GM18909 (cell line): ENCODE results near the gene MYOM3.

Source experiments
- ATAC-seq: cut with Tn5 transposase; IDR thresholded peaks from one replicate; pipeline ENCODE4 v1.9.1; 2021; ENCODE audit warnings: mild to moderate bottlenecking; ENCODE audit not compliant: unreplicated experiment, poor library complexity

Gene MYOM3

DNA sequence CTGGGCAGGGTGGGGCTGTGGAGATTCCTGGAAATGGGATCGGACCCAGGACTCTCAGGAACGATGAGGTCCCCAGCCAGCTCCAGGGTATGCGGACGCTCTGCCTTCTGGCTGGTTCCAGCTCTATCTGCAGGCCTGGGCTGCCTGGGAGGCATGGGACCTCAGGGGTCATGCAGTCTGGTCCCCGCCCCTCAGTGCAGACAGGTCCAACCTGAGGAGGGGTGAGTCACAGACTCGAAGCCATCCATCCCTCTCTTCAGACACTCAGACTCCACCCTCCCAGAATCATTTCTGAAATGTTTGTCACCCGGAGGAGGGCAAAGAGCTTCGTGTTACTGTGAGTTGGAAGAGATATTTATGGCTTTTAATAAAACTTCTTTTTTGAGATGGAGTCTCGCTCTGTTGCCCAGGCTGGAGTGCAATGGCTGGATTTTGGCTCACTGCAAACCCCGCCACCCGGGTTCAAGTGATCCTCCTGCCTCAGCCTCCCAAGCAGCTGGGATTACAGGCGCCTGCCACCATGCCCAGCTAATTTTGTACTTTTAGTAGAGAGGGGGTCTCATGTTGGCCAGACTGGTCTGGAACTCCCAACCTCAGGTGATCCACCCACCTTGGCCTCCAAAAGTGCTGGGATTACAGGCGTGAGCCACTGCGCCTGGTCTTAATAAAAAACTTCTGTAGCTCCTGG is 5.9 kb upstream of the MYOM3 start:
- ATAC-seq: no peak

DNA sequence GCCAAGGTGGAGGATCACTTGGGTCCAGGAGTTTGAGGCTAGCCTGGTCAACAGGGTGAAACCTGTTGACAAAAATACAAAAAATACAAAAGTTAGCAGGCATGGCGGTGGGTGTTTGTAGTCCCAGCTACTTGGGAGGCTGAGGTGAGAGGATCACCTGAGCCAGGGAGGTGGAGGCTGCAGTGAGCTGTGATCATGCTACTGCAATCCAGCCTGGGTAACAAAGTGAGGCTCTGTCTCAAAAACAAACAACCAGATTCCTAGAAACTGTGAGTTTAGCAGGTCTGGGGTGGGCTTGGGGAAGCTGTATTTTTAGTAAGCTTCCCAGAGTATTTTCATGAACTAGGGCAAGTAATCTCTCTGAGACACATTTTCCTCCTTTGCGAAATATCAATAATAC is 5.2 kb upstream of the MYOM3 start:
- no peak for ATAC-seq

DNA sequence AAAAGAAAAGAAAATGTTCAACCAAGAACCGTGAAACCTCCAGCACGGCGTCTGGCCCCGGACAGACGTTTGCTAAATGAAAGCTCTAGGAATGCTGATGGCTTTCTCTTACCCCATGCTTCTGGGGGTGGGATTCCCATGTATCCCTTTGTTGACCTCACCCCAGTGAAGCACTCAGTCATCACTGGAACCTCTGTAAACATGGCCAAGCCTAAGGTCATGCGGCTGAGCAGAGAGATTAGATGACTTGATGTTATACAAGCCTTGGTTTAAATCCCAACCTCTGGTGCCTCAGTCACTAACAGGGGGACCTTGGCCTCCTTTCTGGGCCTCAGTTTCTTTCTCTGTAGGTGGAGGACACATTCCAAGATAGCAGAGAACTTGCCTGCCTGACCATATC is 2.8 kb upstream of the MYOM3 start:
- no peak for ATAC-seq

DNA sequence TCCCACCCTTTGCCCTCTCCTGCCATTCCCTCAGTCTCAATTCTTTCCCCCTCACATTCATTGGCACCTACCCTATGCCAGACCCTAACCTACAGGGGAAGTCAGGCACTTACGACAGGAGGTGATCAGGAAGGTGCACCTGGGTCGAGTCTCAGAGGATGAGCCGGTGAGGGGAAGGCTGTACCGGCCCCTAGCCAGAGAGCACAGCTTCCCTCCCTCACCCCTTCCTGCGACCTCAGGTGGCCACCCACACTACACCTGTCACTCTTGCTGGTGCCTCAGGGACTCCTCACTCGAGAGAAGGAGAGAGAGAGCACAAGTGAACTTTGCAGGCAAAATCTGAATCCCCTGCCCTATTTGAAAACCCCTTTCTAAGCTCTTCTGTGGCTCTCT is 1.7 kb upstream of the MYOM3 start:
- no peak for ATAC-seq

DNA sequence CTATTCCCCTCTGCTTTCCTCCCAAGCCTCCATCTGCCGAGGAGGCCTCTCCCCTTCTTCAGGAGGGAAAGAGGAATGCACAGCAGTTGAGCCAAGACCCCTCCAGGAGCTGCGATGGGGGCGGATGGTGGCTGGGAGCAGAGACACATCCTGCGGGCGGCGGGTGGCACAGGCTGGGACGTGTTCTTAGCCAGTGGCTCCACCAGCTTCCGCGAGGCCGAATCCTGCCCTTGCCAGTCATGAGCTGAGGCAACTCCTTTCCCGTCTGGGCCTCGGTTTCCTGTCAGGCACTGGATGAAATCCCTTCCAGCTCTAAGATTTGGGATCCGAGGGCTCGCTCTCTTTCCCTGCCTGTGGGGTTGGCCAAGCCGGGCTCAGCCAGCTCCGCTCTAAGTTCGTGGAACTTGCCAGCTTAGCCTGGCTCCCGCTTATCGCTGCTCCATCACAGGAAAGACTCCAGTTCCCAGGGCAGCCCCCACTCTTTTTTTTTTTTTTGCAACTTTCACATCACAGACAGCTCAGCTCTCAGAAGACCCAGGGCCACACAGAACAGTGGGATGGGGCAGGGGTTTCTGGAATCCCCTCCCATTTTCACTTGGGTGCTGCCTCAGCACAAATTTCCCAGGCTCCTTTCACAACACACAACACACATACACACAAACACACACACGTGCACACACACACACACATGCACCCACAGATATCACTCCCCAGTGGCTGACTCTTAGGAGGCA is 506 bp downstream of the MYOM3 start:
- no peak for ATAC-seq

DNA sequence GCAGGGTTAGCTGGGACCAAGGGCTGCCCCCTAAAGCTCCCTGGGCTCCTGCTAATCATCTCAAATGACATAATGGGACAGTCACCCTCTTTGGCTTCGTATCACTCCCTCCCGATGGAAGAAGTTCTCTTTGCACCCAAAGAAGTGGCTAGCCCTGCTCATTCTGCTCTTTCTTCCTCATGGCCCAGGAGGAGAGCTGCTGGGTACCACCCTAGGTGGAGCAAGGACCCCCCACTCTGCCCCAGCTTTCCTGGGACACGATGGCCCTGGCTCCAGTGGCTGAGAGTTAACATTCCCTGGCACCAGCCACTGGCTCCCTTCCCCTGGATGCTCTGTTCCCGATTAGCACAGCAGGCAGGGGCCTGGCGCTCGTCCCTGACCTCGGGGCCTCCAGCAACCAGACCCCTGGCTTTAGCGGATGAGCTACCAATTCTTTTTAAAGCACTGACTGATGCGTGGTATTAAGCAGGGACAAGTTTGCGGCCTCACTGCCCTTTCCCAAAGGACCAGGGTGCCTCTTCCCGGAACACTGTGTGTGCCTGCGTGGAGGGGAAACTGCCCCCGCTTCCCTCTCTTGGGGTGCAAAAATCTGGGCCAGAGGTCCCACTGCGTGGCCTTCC is 1.2 kb downstream of the MYOM3 start:
- ATAC-seq: no peak

DNA sequence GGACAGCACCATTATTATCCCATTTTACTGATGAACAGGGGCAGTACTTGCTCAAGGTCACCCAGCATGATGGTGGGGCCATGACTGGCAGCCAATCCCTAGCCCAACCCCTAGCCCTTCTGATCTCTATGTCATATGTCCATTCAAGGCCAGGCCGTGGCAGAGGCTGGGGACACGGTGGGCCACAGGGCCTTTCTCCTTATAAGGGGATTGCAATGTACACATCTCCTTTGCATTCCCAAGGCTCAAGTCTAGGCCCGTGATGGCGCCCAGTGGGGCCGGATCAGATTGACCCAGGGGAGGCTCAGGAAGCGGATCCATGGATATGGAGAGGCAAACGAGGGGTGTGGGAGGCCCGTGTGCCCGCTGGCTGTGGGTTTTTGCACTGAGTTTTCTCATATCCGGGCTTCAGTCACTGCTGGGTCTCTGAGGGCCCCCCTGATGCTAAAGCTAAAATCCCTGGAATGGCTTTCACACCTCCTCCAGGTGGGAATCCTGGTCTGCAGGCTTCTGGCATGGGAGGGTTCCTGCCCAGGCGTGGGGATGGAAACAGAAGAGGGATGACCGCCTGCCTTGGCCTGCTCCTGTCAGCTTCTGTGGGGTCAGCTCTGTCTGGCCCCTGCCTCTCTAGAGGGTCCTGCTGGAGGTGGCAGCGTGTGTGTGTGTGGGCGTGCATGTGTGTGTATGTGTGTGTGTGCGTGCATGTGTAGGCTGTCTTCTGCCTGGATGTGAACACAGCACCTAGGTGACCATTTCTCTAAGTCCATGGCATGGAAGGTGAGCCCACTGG is 2.1 kb downstream of the MYOM3 start:
- no peak for ATAC-seq

DNA sequence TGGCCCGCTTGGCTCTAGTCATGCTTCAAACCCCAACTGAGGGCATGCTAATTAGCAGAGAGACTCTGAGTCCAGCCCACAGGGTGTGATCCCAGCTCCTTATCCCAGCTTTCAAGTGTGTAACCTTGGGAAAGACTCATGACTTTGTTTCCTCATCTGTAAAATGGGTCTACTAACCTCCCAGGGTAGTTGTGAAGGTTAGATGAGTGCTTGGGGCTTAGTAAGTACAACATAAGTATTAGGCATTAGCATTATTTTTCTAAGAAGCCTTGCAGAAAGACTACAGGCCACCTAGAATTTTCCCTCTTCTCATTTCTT is 2.8 kb downstream of the MYOM3 start:
- ATAC-seq: no peak

DNA sequence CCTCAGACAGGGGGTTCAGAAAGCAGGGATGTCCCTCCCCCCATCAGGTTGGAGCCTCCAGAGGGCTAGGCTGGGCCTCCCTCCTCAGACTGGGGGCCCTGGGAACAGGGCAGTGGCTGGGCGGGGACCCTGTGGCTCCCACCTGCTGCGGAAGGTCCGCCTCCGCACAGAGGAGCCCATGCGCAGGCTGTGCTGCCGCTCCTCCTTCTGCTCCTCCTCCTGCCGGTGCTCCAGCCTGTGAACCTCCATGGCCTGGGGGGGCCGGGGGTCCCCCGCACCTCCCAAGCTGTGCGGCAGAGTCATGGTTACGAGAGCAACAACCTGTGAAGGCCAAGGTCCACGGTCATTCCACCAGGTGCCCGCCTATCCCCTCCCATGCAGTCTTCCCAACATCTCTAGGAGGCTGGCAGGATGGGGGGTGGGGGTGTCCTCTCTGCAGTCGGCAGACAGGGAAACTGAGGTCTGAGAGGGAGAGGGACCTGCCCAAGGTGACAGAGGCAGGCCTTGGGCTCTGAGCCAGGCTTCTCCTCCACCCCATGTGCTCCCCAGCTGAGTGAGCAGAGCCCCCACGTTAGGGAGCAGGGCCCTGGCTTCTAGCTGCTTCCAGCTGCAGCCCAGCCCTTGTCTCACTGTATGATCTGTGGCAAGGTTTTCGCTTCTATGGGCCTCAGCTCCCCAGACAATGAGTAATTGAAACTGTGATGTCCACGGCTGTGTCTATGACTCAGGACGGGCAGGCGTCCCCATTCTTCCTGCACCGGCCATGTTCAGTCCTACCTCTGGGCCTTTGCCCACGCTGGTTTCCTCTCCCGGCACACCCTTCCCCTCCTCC is 3.4 kb downstream of the MYOM3 start:
- no peak for ATAC-seq

DNA sequence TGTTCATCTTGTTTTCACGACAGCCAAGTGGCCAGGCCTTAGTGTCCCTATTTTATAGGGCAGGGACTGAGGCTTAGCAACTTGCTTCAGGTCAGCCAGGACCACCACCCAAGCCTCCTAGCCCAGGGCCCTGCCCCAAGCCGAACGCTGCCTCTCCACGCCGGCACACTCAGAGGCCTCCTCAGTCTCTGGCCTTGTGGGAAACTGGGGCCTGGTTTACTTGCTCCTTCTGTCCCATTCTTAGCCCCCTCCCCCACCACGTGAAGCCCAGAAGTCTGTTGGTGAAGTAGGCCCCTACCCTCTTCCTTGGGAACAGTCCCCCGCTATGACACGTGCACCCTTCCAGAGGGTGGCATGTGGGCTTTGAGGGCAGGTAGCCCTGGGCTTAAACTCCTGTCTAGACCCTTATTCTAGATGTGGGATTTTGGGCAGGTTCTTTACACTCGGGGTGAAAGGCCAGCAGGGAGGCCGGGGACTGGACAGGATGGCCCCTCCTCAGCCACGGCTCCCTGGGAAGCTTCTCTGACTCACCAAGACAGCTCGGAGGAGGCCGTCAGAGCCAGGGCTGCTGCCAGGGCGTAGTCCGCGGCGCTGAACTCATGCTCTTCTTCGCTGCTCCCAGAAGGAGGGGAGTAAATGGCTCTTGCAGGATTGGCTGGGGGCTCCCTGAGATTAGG is 4.3 kb downstream of the MYOM3 start:
- ATAC-seq: no peak

DNA sequence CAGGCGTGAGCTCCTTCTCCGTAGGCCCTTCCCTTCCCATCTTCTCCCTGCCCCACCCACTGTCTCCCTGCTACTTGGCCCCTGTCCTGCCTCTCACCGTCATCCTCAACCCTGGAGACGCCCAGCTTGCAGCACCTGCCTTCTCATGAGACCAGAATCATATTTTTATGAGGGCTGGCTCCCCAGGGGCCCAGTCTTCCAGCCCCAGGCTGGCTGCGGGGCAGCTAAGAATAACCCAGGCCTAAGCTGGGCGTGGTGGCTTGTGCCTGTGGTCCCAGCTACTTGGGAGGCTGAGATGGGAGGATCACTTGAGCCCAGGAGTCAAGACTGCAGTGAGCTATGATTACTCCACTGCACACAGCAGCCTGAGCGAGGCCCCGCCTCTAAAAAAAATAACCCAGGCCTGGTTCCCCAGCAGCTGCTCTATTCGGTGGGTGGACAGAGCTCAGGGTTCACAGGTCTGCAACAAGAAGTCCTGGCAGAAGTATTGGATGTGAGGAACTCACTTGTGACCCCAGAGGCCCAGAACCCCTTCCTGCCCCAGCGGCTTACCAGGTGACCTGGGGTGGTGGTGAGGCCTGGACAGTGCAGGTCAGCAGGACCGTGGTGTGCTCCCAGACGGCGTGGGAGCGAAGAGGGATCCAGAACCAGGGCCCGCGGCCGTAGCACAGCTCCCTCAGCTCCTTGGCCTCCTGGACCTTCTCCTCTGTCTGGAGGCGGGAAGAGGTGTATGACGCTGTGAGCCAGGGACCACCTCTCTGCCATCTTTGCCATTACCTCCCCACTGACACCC is 6.4 kb downstream of the MYOM3 start:
- no peak for ATAC-seq

DNA sequence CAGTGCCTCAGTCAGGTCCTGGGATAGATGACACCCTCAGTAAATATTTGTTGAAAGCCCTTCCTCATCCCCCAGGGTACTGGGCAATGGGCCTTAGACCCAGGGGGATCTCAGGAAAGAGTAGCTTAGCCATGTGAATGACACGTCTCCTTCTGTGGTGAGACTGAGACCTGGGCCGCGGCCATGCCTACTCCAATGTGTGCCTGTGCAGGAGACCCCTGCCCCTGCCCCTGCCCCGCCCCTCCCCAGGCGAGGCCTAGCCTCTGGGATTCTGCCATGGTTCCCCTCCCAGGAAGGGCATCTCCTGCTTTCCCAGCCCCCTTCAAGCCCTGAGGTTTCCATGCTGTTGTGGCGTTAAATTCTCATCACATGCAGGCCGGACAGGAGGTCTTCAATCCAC is 7.1 kb downstream of the MYOM3 start:
- ATAC-seq: no peak

DNA sequence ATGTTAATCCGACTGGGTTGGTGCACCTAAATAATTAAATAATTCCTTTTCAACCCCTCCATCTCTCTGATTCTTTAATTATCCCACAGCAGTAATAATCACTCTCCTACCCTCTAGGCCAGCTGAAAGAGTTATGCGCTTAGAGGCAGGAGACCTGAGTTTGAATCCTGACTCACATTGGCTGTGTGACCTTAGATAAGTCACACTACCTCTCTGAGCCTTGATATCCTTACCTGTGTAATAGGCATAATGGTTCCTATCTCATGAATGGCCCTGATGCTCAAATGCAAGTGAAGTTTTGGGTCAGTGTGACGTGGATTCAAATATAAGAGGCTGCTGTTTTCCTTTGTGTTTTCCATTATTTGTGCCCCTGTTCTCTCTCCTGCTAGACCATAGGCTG is 8.1 kb downstream of the MYOM3 start:
- no peak for ATAC-seq

DNA sequence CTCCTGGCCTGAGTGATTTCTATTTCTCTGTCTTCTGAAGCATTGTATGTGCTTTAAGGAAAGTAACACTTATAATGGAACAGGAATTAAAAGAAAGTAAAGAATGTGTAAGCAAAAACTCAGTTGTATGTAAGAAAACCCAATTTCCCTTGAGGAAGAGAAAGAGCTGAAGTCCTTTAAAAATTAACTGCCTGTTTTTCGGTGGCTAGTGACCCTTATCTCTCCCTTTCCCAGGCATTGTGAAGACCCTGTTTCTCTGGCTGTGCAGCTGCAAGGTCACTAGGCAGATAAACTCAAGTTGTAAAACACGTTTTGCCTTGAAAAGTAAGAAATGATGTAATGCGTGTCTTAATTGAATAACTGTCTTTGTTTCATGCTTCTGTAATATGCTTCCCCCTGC is 8.5 kb downstream of the MYOM3 start:
- ATAC-seq: no peak

DNA sequence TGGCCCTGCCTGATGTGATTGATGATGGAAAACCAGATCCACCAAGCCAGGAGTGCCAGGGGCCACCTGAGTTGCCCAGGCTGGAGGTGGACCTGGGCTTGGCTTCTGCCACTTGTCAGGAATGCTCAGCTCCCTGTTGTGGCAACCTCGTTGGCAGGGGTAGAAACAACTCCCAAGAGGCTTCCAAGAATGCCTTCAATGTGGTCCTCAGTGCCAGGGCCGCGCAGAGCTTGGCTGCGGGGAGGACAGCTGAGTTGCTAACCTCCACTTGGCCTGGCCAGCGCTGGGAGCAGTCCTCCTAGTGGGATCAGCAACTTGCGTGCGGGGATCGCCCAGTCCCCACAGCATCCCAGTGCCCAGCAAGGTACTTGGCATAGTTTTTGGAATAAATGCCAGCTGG is 9.0 kb downstream of the MYOM3 start:
- no peak for ATAC-seq

DNA sequence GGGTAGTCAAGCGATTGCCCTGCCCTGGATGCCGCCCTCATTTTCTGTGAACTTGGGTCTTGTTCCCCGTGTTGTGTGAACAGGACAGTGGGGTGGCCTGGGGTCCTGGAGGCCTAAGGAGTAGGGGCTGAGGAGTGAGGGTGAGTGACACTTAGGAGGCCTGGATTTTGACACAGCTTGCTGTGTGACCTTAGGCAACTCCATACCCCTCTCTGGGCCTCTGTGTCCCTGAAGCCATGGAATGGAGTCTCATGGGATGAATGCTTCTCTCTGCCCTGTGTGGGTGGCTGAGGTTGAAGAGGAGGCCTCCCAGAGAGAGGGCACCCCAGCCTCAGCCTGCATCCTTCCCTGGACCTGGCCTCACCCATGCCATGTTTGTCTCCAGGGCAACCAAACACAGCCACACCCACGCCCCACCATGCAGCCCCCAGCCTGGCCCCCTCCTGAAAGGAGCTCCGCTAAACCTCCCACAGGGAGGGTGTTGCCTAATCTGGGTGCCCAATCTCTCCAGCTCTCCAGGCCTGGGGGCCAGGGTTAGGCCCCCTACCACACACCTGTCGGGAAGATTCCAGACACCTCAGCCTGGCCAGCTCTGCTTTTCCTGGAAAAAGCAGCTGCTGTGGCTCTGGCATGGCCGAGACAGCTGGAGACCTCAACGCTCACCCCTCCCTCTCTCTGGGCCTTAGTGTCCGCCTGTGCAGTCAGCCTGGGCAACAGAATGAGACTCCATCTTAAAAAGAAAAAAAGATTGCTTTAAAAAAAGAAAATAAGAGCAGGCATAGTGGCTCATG is 9.9 kb downstream of the MYOM3 start:
- no peak for ATAC-seq

DNA sequence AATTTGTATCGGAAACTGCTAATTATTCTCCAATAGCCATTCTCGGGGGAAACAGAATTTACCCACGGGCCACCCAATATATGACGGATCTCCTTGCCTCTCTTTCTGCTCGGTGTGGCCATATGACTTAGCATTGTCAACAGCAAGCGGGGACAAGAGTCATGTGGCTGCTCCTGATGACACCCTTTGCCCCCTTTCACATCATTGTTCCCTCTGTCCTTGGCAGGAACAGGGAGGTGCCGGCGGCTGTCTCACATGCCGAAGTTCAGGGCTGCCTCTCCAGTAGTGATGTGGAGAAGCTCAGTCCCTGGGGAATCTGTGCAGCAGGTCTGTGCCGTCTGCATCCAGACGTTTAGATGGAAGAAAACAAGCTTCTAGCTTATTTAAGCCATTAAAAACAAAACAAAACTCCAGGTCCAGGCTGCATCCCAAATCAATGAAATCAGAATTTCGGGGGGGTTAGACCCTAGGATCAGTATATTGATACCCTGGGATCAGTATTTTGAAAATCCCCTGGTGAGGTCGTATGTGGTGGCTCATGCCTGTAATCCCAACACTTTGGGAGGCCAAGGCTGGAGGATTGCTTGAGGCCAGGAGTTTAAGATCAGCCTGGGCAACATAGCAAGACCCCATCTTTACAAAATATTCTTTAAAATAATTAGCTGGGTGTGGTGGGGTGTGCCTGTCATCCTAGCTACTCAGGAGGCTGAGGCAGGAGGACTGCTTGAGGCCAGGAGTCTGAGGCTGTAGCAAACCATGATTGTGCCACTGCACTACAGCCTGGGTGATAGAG is 10.8 kb downstream of the MYOM3 start:
- ATAC-seq: no peak
